WERI-Rb-1 (cell line): ENCODE measurements around the gene SHANK1.

Experiments
- DNase-seq: peaks from one replicate; pipeline ENCODE4 v3.0.0-alpha.2; 2020
- H3K27ac ChIP-seq: fragments of 250-450 bp; sonication (Bioruptor Pico); 2 replicates; pipeline ENCODE4 v1.5.1; 2020; ENCODE audit warnings: mild to moderate bottlenecking, moderate library complexity
- H3K27me3 ChIP-seq: fragments of 250-450 bp; sonication (Bioruptor Pico); 2 replicates; pipeline ENCODE4 v1.5.1; 2021; ENCODE audit warnings: mild to moderate bottlenecking, low read depth, moderate library complexity; ENCODE audit not compliant: insufficient read depth, severe bottlenecking
- H3K36me3 ChIP-seq: fragments of 250-450 bp; sonication (Bioruptor Pico); 2 replicates; pipeline ENCODE4 v1.5.1; 2020; ENCODE audit warnings: mild to moderate bottlenecking, moderate library complexity
- H3K4me3 ChIP-seq: 2 replicates; pipeline ENCODE4 v1.5.1; 2011; ENCODE audit warnings: low read depth, mild to moderate bottlenecking, control low read depth, low read length
- H3K9me3 ChIP-seq: fragments of 250-450 bp; sonication (Bioruptor Pico); 2 replicates; pipeline ENCODE4 v1.5.1; 2021; ENCODE audit warnings: mild to moderate bottlenecking, moderate library complexity; ENCODE audit not compliant: severe bottlenecking
- CTCF ChIP-seq: IDR thresholded peaks from 2 replicates; pipeline ENCODE4 v1.5.1; 2011; ENCODE audit warnings: low read depth, mild to moderate bottlenecking, control low read depth, inconsistent platforms, low read length

Gene SHANK1

GRCh38 chr19:50723735-50724521, 4.3 kb upstream of the SHANK1 start:
- no peak for DNase-seq

GRCh38 chr19:50723069-50723468, 3.5 kb upstream of the SHANK1 start, which contains the start of gene CLEC11A:
TSS of gene CLEC11A (plus strand) at chr19:50723364. CDS start at chr19:50723526, 162 bp downstream.
- Histone ChIP-seq H3K4me3 (peak within 1 kb of the TSS; percentile 64), H3K9me3 (no peaks in the 10 kb centered on the region), H3K36me3 (no peaks in the 10 kb centered on the region), H3K27me3 (no peaks in the 10 kb centered on the region), H3K27ac (peak within 1 kb of the TSS; percentile 57)
- DNase-seq, result no peak
- TF ChIP-seq CTCF, result no peak

More at GRCh38 chr19:50723735-50724521, 4.3 kb upstream of the SHANK1 start:
- Histone ChIP-seq H3K27me3 (no peaks in the 10 kb centered on the region), H3K4me3 (peak overlapping the region; percentile 64), H3K36me3 (no peaks in the 10 kb centered on the region), H3K9me3 (no peaks in the 10 kb centered on the region), H3K27ac (peak overlapping the region; percentile 57)
- TF ChIP-seq CTCF, result no peak

- no peaks in the 10 kb centered on the region for H3K36me3 ChIP-seq
- H3K9me3 ChIP-seq, result no peaks in the 10 kb centered on the region
- no peak overlapping the region for H3K4me3 ChIP-seq
- TF ChIP-seq CTCF, result no peak
- DNase-seq, result peak; percentile 41
- no peak overlapping the region for H3K27ac ChIP-seq
- H3K27me3 ChIP-seq, result peaks cover 5% of the 10 kb centered on the region
Measured at GRCh38 chr19:50722201-50723013, 2.8 kb upstream of the SHANK1 start.

DNA sequence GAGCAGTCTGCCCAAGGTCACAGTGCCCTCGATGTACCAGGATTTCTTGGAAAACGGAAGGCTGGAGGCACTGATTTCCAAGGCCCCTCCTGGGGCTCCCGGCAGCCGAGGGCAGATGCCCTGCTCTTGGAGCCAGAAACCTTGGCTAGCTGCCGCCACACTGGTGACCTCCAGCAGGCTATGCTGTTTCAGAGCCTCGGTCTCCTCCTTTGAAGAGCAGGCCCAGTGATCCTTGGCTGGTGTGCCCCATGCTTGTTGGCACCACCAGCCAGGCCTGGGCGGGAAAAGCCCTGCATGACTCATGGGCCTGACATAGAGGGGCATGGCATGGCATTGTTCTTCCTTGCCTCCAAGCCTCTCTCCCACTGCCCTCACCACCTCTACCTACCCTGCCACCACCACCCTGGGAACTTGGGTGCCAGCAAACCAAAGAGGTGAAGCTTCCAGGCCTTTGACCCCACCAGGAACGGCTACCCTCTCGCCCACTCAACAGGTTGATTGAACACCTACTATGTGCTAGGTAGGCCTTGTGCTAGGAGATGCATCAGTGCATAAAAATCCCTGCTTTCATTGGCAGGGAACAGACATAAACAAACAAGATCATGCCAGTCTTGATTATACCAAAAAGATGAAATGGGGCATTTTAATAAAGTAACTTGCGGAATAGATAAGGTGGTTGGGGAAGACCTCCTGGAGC, 2.0 kb upstream of the SHANK1 start:
- H3K27ac ChIP-seq, result no peak overlapping the region

More for the DNA sequence above, 2.0 kb upstream of the SHANK1 start:
- no peaks in the 10 kb centered on the region for H3K36me3 ChIP-seq
- no peaks in the 10 kb centered on the region for H3K9me3 ChIP-seq
- TF ChIP-seq CTCF, result no peak
- H3K4me3 ChIP-seq, result no peak overlapping the region
- peaks cover 8% of the 10 kb centered on the region for H3K27me3 ChIP-seq
- no peak for DNase-seq
